ENCODE measurements around the gene MAPK14.

The MAPK14 gene

GRCh38 chr6:36138667-36139066, 111.1 kb downstream of the MAPK14 start:
- no peak for DNase-seq (ENCODE audit: low spot score)

DNA sequence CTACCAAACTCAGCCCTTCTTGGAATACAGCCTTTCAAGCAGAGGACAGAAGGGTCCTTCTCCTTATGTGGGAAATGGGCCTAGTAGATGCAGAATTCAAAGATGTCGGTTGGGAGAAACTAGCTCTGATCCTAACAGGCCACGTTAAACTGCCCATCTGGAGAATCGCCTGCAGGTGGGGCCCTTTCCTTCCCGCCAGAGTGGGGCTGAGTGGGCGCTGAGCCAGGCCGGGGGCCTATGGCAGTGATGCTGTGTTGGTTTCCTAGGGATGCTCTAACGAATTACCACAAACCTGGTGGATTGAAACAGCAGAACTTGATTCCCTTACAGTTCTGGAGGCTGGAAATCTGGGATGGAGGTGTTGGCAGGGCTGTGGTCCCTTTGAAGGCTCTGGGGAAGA, 111.8 kb downstream of the MAPK14 start:
- DNase-seq (ENCODE audit: low spot score), result no peak

DNA sequence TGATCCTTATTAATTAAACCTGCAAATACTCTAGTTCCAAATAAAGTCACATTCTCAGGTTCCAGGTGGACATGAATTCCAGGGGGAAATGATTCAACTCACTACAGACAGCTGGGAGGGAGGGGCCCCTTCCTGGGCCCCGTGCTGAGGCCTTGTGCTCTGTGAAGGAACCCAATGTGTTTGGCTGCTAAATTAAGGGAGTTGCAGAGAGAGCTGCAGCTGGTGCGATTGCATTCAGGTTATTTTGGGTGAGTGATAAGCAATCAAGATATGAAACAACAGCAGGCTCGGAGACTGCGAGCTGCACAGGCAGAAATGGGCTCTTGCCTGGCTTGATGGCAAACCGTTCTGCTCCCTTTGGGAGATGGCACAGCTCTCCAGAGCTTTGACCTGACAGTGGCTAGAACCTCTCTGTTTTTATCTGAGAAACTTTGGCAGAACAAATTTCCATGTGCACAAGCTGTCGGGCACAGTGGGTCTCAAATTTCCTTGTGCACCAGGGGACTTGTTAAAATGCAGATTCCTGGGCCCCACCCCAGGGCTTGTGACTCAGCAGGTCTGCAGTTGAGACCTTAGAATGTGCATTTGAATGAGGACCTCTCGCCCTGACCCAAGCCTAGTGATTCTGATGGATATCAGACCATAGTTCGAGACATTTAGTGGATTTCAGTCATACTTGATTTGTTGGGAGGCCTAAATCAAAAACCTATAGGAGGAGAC, 112.5 kb downstream of the MAPK14 start:
- DNase-seq (ENCODE audit: low spot score), result no peak

GRCh38 chr6:36141091-36141490, 113.5 kb downstream of the MAPK14 start:
- DNase-seq (ENCODE audit: low spot score), result no peak

- no peak for DNase-seq (ENCODE audit: low spot score)
These were observed 114.4 kb downstream of the MAPK14 start for GRCh38 chr6:36141961-36142360.

DNA sequence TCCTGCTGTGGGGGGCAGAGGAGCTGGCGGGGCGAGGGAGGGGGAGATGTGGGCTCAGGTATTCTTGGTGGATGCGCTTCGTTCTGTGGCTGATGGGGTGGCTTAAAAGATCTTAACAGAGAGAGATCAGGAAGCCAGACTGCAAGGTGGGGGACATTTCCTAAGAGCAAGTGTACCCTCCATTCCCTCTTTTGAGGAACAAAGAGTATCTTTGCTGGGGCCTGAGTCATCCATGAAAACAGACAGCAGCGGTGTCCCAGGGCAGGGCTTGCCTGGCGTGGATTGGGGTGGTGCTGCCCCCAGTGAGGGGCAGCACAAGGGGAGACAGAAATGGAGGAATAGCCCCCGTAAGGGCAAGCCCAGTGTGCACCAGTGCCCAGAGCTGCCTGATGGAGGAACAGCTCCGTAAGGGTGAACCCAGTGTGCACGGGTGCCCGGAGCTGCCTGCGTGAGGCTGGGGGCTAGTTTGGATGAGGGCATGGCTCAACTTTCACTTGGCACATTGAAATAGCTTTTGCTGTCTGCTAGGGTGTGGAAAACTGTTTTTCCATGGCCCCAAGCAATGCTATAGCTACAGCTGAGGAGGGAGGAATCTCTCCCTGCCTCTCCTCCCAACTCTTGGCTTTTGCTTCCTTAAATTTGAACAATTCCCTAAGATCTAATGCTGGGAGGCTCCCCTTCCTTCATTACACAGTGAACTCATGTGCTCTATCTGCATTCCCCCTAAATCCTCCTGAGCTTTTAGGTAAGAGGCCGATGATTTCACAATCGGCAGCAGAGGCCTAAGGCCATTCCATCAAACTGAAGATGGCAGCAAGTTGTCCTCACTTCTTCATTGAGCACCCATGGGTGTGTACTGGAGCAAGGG, 115.6 kb downstream of the MAPK14 start:
- DNase-seq (ENCODE audit: low spot score), result no peak

- DNase-seq (ENCODE audit: low spot score), result no peak
These were observed 117.9 kb downstream of the MAPK14 start for GRCh38 chr6:36145495-36145894.

DNA sequence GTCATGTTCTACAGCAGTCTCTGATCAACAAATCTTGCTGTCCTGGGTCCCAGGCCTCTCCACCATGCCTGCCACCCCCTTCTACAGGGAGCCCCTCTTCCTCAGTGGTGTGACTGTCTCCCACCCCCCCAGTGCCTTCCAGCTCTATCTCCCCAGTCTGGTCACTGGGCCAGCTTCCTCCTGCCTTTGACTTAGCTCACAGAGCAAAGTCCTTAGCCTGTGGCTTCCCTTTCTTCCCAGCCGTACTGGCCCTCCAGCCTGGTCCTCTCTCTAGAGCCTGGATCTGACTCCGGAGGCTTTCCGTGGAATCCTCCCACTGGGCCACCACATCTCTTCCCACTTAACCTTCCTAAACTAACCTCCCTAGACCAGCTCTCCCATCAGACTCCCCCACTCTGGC, 119.7 kb downstream of the MAPK14 start:
- no peak for DNase-seq (ENCODE audit: low spot score)

DNA sequence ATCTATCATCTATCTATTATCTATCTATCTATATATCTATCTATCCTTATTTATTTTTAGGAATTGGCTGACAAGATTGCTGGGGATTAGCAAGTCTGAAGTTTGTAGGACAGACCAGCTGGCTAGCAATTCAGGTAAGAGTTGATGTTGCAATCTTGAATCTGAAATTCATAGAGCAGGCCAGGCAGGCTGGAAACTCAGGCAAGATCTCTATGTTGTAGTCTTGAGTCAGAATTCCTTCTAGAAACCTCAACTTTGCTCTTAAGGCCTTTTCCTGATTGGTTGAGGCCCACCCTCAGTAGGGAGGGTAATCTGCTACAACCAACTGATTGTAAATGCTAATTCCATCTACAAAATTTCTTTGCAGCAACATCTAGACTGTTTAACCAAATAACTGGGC, 121.9 kb downstream of the MAPK14 start:
- no peak for DNase-seq (ENCODE audit: low spot score)

DNA sequence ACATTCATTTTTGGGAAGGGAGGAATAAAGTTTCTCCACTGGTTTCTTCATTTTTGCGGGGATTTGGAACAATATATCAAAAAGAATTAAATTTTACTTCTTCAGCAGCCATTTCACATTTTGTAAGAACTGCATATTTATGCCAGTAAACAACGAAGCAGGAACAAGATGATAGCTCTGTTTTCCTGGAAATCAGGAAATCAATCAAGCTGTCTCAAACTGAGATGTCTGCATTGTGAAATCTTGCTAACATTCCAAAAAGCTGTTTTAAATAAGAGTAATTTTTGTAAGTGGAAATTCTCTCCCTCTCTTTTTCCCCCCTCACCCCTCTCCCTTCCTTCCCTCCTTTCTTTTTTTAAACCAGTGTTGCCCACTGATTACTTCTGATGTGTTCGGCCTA, 122.7 kb downstream of the MAPK14 start:
- no peak for DNase-seq (ENCODE audit: low spot score)

DNA sequence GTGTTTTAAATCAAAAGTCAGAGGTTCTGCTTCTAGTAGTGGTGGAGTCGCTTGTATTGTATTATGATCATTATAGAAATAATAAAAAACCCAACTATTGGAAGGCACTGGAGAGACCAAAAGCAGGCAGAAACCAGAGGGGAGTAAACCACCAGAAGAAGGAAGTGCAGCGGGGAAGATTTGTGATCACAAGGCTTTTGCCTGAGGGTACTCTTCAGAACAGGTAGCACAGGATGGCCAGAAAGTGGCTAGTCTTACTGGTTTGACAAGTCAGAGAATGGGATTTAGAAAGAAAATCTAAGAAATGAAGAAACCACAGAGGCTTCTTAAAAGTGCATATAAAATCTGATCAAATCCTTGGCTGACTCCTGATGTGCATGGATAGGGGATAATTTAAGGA, 126.7 kb downstream of the MAPK14 start:
- no peak for DNase-seq (ENCODE audit: low spot score)

GRCh38 chr6:36155662-36156061, 128.1 kb downstream of the MAPK14 start:
- no peak for DNase-seq (ENCODE audit: low spot score)

- DNase-seq (ENCODE audit: low spot score), result no peak
These were observed 132.6 kb downstream of the MAPK14 start for GRCh38 chr6:36160147-36160760.
